ENCODE results near the gene GBF1. TPM values are rescaled to one million over a fixed set of nuclear protein-coding genes. Genes with fewer than 3 reads are reported as not detected.
A peak's percentile ranks its signal among the peaks of the same experiment; 100 is the strongest.

Gene GBF1
- polyA plus RNA-seq, 3 donors: 4.2 to 17.4 (median 11.9) TPM

GRCh38 chr10:102400076-102400475, 154.7 kb downstream of the GBF1 start:
- H3K9me3 ChIP-seq (replicated peaks in 1 of 2; ENCODE audit: control insufficient read depth in 1 of 2, insufficient read depth in 1 of 2, low read length in 2 of 2): no peaks in the 10 kb centered on the region
- H3K4me2 ChIP-seq (replicated peaks; ENCODE audit: extremely low read depth, low read length, poor library complexity, severe bottlenecking): peak overlapping the region; percentile 69
- H3K4me3 ChIP-seq (replicated peaks in 1 of 3; ENCODE audit: low read depth in 2 of 3, low read length in 3 of 3): peak overlapping the region in 1 of 3 experiments; percentile 68
- H3K27me3 ChIP-seq (ENCODE audit: control insufficient read depth in 2 of 2, insufficient read depth in 2 of 2, low read length in 2 of 2): no peaks in the 10 kb centered on the region
- no peak overlapping the region for H3K27ac ChIP-seq (ENCODE audit: low read depth in 1 of 2, low read length in 2 of 2)
- H3K36me3 ChIP-seq (replicated peaks in 1 of 2; ENCODE audit: control insufficient read depth in 1 of 2, insufficient read depth in 2 of 2, low read length in 2 of 2): peaks cover 49 to 54% of the 10 kb centered on the region in 2 donors
- peak in 1 of 3 donors; percentile 13 for DNase-seq
- no peak overlapping the region for H2AFZ ChIP-seq (ENCODE audit: insufficient read depth, low read depth, low read length, poor library complexity, severe bottlenecking)
- no peak overlapping the region for H3K9ac ChIP-seq (ENCODE audit: insufficient read depth, low read length, poor library complexity, severe bottlenecking)
- peaks cover 30% of the 10 kb centered on the region for H3K4me1 Mint-ChIP-seq
- TF ChIP-seq CTCF (IDR thresholded peaks at IDR 0.05): no peak
- no peaks in the 10 kb centered on the region for H3K9me3 Mint-ChIP-seq
- H3K27me3 Mint-ChIP-seq (ENCODE audit: low read depth in 3 of 3): peaks cover 0 to 8% (median 5%) of the 10 kb centered on the region in 3 donors
- intact Hi-C loops (cut with micrococcal nuclease): loop anchor here in 1 of 2 donors (2.0 kb wide), 1 partner anchor 15 kb away; no protein-coding TSS in a partner anchor
- peaks cover 84% of the 10 kb centered on the region for H4K20me1 ChIP-seq (ENCODE audit: insufficient read depth, low read length)
- peak overlapping the region in 1 of 2 donors; percentile 45 for H3K4me3 Mint-ChIP-seq
- peak overlapping the region in 2 of 7 donors; percentile 45 to 79 for H3K27ac Mint-ChIP-seq
- peaks cover 26 to 40% of the 10 kb centered on the region in 2 donors for H3K4me1 ChIP-seq (ENCODE audit: control insufficient read depth in 1 of 2, insufficient read depth in 2 of 2, low read length in 2 of 2)
- 97% methylated on average over 10 of the region's 17 CpGs for WGBS (ENCODE audit: insufficient coverage)
- H3K36me3 Mint-ChIP-seq: peaks cover 55 to 63% of the 10 kb centered on the region in 2 donors
- peaks cover 13% of the 10 kb centered on the region for H3K79me2 ChIP-seq (ENCODE audit: insufficient read depth, low read length)

GRCh38 chr10:102400598-102401341, 155.4 kb downstream of the GBF1 start:
- peaks cover 83% of the 10 kb centered on the region for H4K20me1 ChIP-seq (ENCODE audit: insufficient read depth, low read length)
- DNase-seq: no peak
- WGBS (ENCODE audit: insufficient coverage): 96% methylated on average over 15 of the region's 22 CpGs
- H3K9ac ChIP-seq (ENCODE audit: insufficient read depth, low read length, poor library complexity, severe bottlenecking): no peak overlapping the region
- H3K9me3 Mint-ChIP-seq: no peaks in the 10 kb centered on the region
- peaks cover 49 to 54% of the 10 kb centered on the region in 2 donors for H3K36me3 ChIP-seq (replicated peaks in 1 of 2; ENCODE audit: control insufficient read depth in 1 of 2, insufficient read depth in 2 of 2, low read length in 2 of 2)
- intact Hi-C loops (cut with micrococcal nuclease): loop anchor here in 1 of 2 donors (2.0 kb wide), 1 partner anchor 14 kb away; no protein-coding TSS in a partner anchor
- peaks cover 30% of the 10 kb centered on the region for H3K4me1 Mint-ChIP-seq
- H3K27me3 ChIP-seq (ENCODE audit: control insufficient read depth in 2 of 2, insufficient read depth in 2 of 2, low read length in 2 of 2): no peaks in the 10 kb centered on the region
- H3K4me1 ChIP-seq (ENCODE audit: control insufficient read depth in 1 of 2, insufficient read depth in 2 of 2, low read length in 2 of 2): peaks cover 26 to 40% of the 10 kb centered on the region in 2 donors
- no peak overlapping the region for H3K4me3 Mint-ChIP-seq
- H3K27ac ChIP-seq (ENCODE audit: low read depth in 1 of 2, low read length in 2 of 2): no peak overlapping the region
- no peaks in the 10 kb centered on the region for H3K9me3 ChIP-seq (replicated peaks in 1 of 2; ENCODE audit: control insufficient read depth in 1 of 2, insufficient read depth in 1 of 2, low read length in 2 of 2)
- H2AFZ ChIP-seq (ENCODE audit: insufficient read depth, low read depth, low read length, poor library complexity, severe bottlenecking): no peak overlapping the region
- no peak overlapping the region for H3K4me2 ChIP-seq (replicated peaks; ENCODE audit: extremely low read depth, low read length, poor library complexity, severe bottlenecking)
- H3K36me3 Mint-ChIP-seq: peaks cover 55 to 63% of the 10 kb centered on the region in 2 donors
- H3K27me3 Mint-ChIP-seq (ENCODE audit: low read depth in 3 of 3): peaks cover 1 to 9% (median 8%) of the 10 kb centered on the region in 3 donors
- H3K4me3 ChIP-seq (replicated peaks in 1 of 3; ENCODE audit: low read depth in 2 of 3, low read length in 3 of 3): no peak overlapping the region
- peaks cover 12% of the 10 kb centered on the region for H3K79me2 ChIP-seq (ENCODE audit: insufficient read depth, low read length)
- no peak for TF ChIP-seq CTCF (IDR thresholded peaks at IDR 0.05)
- peak overlapping the region in 1 of 7 donors; percentile 10 for H3K27ac Mint-ChIP-seq

Data from CD14-positive monocyte (primary cell).